ENCODE data around the gene TMOD3. TPM values are rescaled to one million over a fixed set of nuclear protein-coding genes. Genes with fewer than 3 reads are reported as not detected.

Gene TMOD3
- polyA plus RNA-seq, 12 donors, result 14.4 to 50.0 (median 20.2) TPM

Other genes with a start within 250 kb of the TMOD3 start
- gene DMXL2, start 206.9 kb upstream of the TMOD3 start, polyA plus RNA-seq (ENCODE audit: insufficient read length in 12 of 12), result 10 to 100 TPM in 11 of 12 donors, not detected in 1; 13.2 to 47.3 (median 25.6) TPM
- 1 to 10 TPM in 2 of 12 donors, under 1 TPM in 7, not detected in 3; 0.07 to 1.7 (median 0.48) TPM for gene SCG3, start 148.2 kb upstream of the TMOD3 start, polyA plus RNA-seq (ENCODE audit: insufficient read length in 12 of 12)
- 10 to 100 TPM in 3 of 12 donors, 1 to 10 TPM in 7, not detected in 2; 5.8 to 11.0 (median 7.9) TPM for gene LYSMD2, start 92.0 kb upstream of the TMOD3 start, polyA plus RNA-seq (ENCODE audit: insufficient read length in 12 of 12)
- gene TMOD2, start 78.1 kb upstream of the TMOD3 start, polyA plus RNA-seq (ENCODE audit: insufficient read length in 12 of 12), result 10 to 100 TPM in 3 of 12 donors, 1 to 10 TPM in 8, not detected in 1; 6.7 to 15.8 (median 8.3) TPM
- gene LEO1, start 142.1 kb downstream of the TMOD3 start, polyA plus RNA-seq (ENCODE audit: insufficient read length in 12 of 12), result 10 to 100 TPM in 11 of 12 donors, not detected in 1; 19.3 to 36.6 (median 23.6) TPM
- 10 to 100 TPM in 11 of 12 donors, not detected in 1; 22.2 to 32.6 (median 30.7) TPM for gene MAPK6, start 189.6 kb downstream of the TMOD3 start, polyA plus RNA-seq (ENCODE audit: insufficient read length in 12 of 12)